Measurements from ENCODE around the gene ABCC4.
"Not testable (repeated sequence)": the region's sequence is repeated elsewhere in the genome, so short reads cannot be mapped to it uniquely, and the experiment has no call there.

- TF ChIP-seq CTCF (conservative IDR thresholded peaks at IDR 0.05 in 1 of 2, IDR thresholded peaks at IDR 0.05 in 1 of 2; ENCODE audit: low read depth in 1 of 2, low read length in 2 of 2); EZH2 (IDR thresholded peaks at IDR 0.05; ENCODE audit: low read length, missing control alignments): not testable (repeated sequence)
These were observed 27.6 kb downstream of the ABCC4 start for GRCh38 chr13:95273592-95274132.
